SHP77 (cell line): ENCODE results near the gene LOXL3.
A peak's percentile ranks its signal among the peaks of the same experiment; 100 is the strongest.

ENCODE experiments used
- DNase-seq, 2 experiments: peaks; one replicate each; lab custom pipeline; 2025; lab: John Stamatoyannopoulos, UW

LOXL3 gene

GRCh38 chr2:74505448-74506246 lies 48.1 kb downstream of the LOXL3 start:
- no peak for DNase-seq

- DNase-seq: no peak
Measured at GRCh38 chr2:74504591-74504990, 49.2 kb downstream of the LOXL3 start.

- no peak for DNase-seq
Measured at GRCh38 chr2:74503506-74504475, 50.0 kb downstream of the LOXL3 start.

GRCh38 chr2:74502720-74503505 lies 50.8 kb downstream of the LOXL3 start:
- DNase-seq: no peak

GRCh38 chr2:74502147-74502719 lies 51.5 kb downstream of the LOXL3 start:
- no peak for DNase-seq

- no peak for DNase-seq
Measured at GRCh38 chr2:74501335-74502071, 52.2 kb downstream of the LOXL3 start.

GRCh38 chr2:74500578-74500946 lies 53.2 kb downstream of the LOXL3 start:
- DNase-seq: no peak

- no peak for DNase-seq
Measured at GRCh38 chr2:74499940-74500577, 53.7 kb downstream of the LOXL3 start.

- no peak for DNase-seq
Measured at GRCh38 chr2:74499267-74499939, 54.3 kb downstream of the LOXL3 start, which contains the start of gene LBX2. Gene LBX2 (minus strand): TSS chr2:74499603. CDS start chr2:74499537, 66 bp downstream.

GRCh38 chr2:74498500-74499266 lies 55.1 kb downstream of the LOXL3 start:
- DNase-seq: no peak

GRCh38 chr2:74497777-74498499 lies 55.8 kb downstream of the LOXL3 start:
- peak; percentile 35 to 52 for DNase-seq

- DNase-seq: no peak
Measured at GRCh38 chr2:74496997-74497776, 56.6 kb downstream of the LOXL3 start.

GRCh38 chr2:74495440-74495839 lies 58.3 kb downstream of the LOXL3 start:
- no peak for DNase-seq

GRCh38 chr2:74493546-74493945 lies 60.2 kb downstream of the LOXL3 start:
- DNase-seq: no peak

- DNase-seq: no peak
Measured at GRCh38 chr2:74491648-74492544, 61.8 kb downstream of the LOXL3 start.

GRCh38 chr2:74489906-74490305 lies 63.8 kb downstream of the LOXL3 start:
- no peak for DNase-seq
